Panc1 (cell line): Measurements from ENCODE around the gene MYO1E. TPM values are rescaled to one million over a fixed set of nuclear protein-coding genes. Genes with fewer than 3 reads are reported as not detected.
"Not testable (repeated sequence)": the region's sequence is repeated elsewhere in the genome, so short reads cannot be mapped to it uniquely, and the experiment has no call there.

Source experiments
- ATAC-seq: fragments of 200-7000 bp; cut with Tn5 transposase; 2 replicates; pipeline ENCODE4 v1.9.1; 2020; ENCODE audit warnings: mild to moderate bottlenecking, moderate library complexity
- BruUV-seq: library from RNA; stranded (reverse); fragments of 400-500 nt; replicated peaks from 2 replicates; lab custom pipeline; 2021; lab: Mats Ljungman, UMichigan
- CTCF ChIA-PET: fragments of 300-600 bp; sonication (Branson Sonifier 250); formaldehyde crosslinking; loops from one replicate; lab custom pipeline; 2022; ENCODE audit warnings: antibody characterized with exemption; lab: Charles Lee
- POLR2A ChIA-PET: fragments of 300-600 bp; sonication (Branson Sonifier 250); formaldehyde crosslinking; loops from one replicate; lab custom pipeline; 2022; ENCODE audit warnings: antibody characterized with exemption; lab: Charles Lee
- DNase-seq: peaks from one replicate; pipeline ENCODE4 v3.0.0-alpha.2; 2010; ENCODE audit warnings: low read depth, low spot score
- H3K27ac ChIP-seq: 2 replicates; pipeline ENCODE4 v1.5.1; 2011; ENCODE audit warnings: mild to moderate bottlenecking, low read length, inconsistent platforms
- H3K27me3 ChIP-seq: fragments of 200-500 bp; sonication (Bioruptor generic); 2 replicates; pipeline ENCODE4 v1.6.0; 2014; ENCODE audit warnings: low read length, inconsistent platforms; ENCODE audit not compliant: control insufficient read depth, insufficient read depth
- H3K36me3 ChIP-seq: fragments of 200-500 bp; sonication (Bioruptor generic); 2 replicates; pipeline ENCODE4 v1.5.1; 2014; ENCODE audit warnings: inconsistent platforms, mild to moderate bottlenecking, low read length, moderate library complexity; ENCODE audit not compliant: control insufficient read depth, insufficient read depth
- H3K4me1 ChIP-seq: 2 replicates; pipeline ENCODE4 v1.5.1; 2011; ENCODE audit warnings: inconsistent platforms, mild to moderate bottlenecking, low read length, moderate library complexity; ENCODE audit not compliant: control insufficient read depth, insufficient read depth
- H3K4me3 ChIP-seq, 2 experiments: 2 replicates each; pipeline ENCODE4 v1.5.1; 2011 to 2012; ENCODE audit warnings: low read depth in 2 of 2, low read length in 2 of 2, mild to moderate bottlenecking in 2 of 2, inconsistent platforms in 1 of 2, moderate library complexity in 1 of 2
- H3K9me3 ChIP-seq: fragments of 200-500 bp; sonication (Bioruptor generic); 2 replicates; pipeline ENCODE4 v1.5.1; 2014; ENCODE audit warnings: low read depth, mild to moderate bottlenecking, inconsistent platforms, low read length, moderate library complexity; ENCODE audit not compliant: control insufficient read depth, insufficient read depth
- POLR2AphosphoS5 ChIP-seq: IDR thresholded peaks from 2 replicates; pipeline ENCODE4 v1.6.1; 2012; ENCODE audit warnings: mild to moderate bottlenecking, low read depth, low read length, moderate library complexity
- REST ChIP-seq, 2 experiments: IDR thresholded peaks; 2 replicates each; pipeline ENCODE4 v1.6.1; 2011 to 2012; ENCODE audit warnings: low read depth in 2 of 2, control low read depth in 1 of 2, low read length in 1 of 2, mild to moderate bottlenecking in 1 of 2, moderate library complexity in 1 of 2; ENCODE audit not compliant: insufficient read depth in 1 of 2
- SIN3A ChIP-seq: IDR thresholded peaks from 2 replicates; pipeline ENCODE4 v1.6.1; 2012; ENCODE audit warnings: low read depth, mild to moderate bottlenecking, low read length, moderate library complexity, borderline replicate concordance; ENCODE audit not compliant: insufficient read depth
- TCF7L2 ChIP-seq: IDR thresholded peaks from 2 replicates; pipeline ENCODE4 v1.6.1; 2011; ENCODE audit warnings: mild to moderate bottlenecking, low read depth, low read length, inconsistent platforms
- in situ Hi-C: cut with HindIII; loops from 2 replicates; pipeline ENCODE4 v1.10.0; 2016; ENCODE audit warnings: low sequenced_read_pairs, low pct_unique_long_range_greater_than_20kb
- intact Hi-C: fragments of 100-400 bp; cut with micrococcal nuclease; formaldehyde crosslinking; loops from one replicate; pipeline ENCODE4 v1.10.0; 2022; ENCODE audit not compliant: unreplicated experiment
- total RNA-seq: library from RNA; stranded (reverse); gene quantifications from one replicate; pipeline ENCODE4 v1.2.1, GENCODE V29; 2021; ENCODE audit not compliant: unreplicated experiment
- TF ChIP-seq, protein P1 (sequence below): fragments of 450-650 bp; IDR thresholded peaks from 2 replicates; pipeline ENCODE4 v1.5.1; 2017; ENCODE audit warnings: mild to moderate bottlenecking

MYO1E gene
- total RNA-seq, 1 experiment from 2014 or later = 161 TPM

- Histone ChIP-seq H3K9me3 (no peaks in the 10 kb centered on the region), H3K36me3 (no peaks in the 10 kb centered on the region), H3K27me3 (no peaks in the 10 kb centered on the region), H3K27ac (no peak overlapping the region), H3K4me1 (peaks cover 4% of the 10 kb centered on the region; the same call in 1 of the 2 replicates), H3K4me3 (no peak overlapping the region)
- no peak for DNase-seq
- CTCF ChIA-PET = no interaction called here
- intact Hi-C loops (no loop called here), in situ Hi-C loops (no loop called here)
- POLR2A ChIA-PET = no interaction called here
- BruUV-seq = no TSS peak
- no peak for ATAC-seq
- TF ChIP-seq SIN3A (no peak), REST (IDR thresholded peaks at IDR 0.05; ENCODE audit: insufficient read depth in 1 of 2, low read depth in 2 of 2, low read length in 1 of 2) (no peak), POLR2AphosphoS5 (no peak)
- TF ChIP-seq, protein P1, sequence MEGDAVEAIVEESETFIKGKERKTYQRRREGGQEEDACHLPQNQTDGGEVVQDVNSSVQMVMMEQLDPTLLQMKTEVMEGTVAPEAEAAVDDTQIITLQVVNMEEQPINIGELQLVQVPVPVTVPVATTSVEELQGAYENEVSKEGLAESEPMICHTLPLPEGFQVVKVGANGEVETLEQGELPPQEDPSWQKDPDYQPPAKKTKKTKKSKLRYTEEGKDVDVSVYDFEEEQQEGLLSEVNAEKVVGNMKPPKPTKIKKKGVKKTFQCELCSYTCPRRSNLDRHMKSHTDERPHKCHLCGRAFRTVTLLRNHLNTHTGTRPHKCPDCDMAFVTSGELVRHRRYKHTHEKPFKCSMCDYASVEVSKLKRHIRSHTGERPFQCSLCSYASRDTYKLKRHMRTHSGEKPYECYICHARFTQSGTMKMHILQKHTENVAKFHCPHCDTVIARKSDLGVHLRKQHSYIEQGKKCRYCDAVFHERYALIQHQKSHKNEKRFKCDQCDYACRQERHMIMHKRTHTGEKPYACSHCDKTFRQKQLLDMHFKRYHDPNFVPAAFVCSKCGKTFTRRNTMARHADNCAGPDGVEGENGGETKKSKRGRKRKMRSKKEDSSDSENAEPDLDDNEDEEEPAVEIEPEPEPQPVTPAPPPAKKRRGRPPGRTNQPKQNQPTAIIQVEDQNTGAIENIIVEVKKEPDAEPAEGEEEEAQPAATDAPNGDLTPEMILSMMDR = no peak
Observed at GRCh38 chr15:59166166-59166565, 206.5 kb downstream of the MYO1E start.

GRCh38 chr15:59165726-59166125, 206.9 kb downstream of the MYO1E start:
- no peak overlapping the region for H3K4me3 ChIP-seq
- no peaks in the 10 kb centered on the region for H3K27me3 ChIP-seq
- H3K36me3 ChIP-seq = no peaks in the 10 kb centered on the region
- ChIA-PET CTCF (no interaction called here), POLR2A (no interaction called here)
- H3K27ac ChIP-seq = no peak overlapping the region
- TF ChIP-seq, protein P1 = no peak
- TF ChIP-seq REST (IDR thresholded peaks at IDR 0.05; ENCODE audit: insufficient read depth in 1 of 2, low read depth in 2 of 2, low read length in 1 of 2) = no peak
- no peak for TF ChIP-seq POLR2AphosphoS5
- TF ChIP-seq TCF7L2 = no peak
- no peak for TF ChIP-seq SIN3A
- TSS peak; percentile 33 for BruUV-seq
- DNase-seq (no peak), ATAC-seq (no peak)
- H3K4me1 ChIP-seq = peaks cover 3% of the 10 kb centered on the region; the same call in 1 of the 2 replicates
- H3K9me3 ChIP-seq = no peaks in the 10 kb centered on the region
- intact Hi-C loops = no loop called here
- in situ Hi-C loops = no loop called here

DNA sequence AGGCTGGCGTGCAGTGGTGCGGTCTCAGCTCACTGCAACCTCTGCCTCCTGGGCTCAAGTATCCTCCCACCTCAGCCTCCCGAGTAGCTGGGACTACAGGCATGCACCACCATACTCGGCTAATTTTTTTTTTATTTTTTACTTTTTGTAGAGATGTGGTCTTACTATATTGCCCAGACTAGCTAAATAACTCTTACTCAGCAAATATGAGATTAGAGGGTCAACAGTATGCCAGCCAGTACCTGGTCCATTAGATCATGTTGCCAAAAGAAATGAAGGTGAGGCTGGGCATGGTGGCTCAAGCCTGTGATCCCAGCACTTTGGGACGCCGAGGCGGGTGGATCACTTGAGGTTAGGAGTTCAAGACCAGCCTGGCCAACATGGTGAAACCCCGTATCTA, 210.6 kb downstream of the MYO1E start:
- H3K27me3 ChIP-seq, intact Hi-C loops, POLR2A ChIA-PET, H3K27ac ChIP-seq, H3K9me3 ChIP-seq, BruUV-seq, in situ Hi-C loops, ATAC-seq, H3K36me3 ChIP-seq, DNase-seq, H3K4me3 ChIP-seq, H3K4me1 ChIP-seq: not testable (repeated sequence)
- CTCF ChIA-PET = interaction anchor here (0.6 kb wide), 1 partner anchor 62 kb away, joined by 6 read pairs; no protein-coding TSS in a partner anchor
